ENCODE data around the gene TEX2.

DNA sequence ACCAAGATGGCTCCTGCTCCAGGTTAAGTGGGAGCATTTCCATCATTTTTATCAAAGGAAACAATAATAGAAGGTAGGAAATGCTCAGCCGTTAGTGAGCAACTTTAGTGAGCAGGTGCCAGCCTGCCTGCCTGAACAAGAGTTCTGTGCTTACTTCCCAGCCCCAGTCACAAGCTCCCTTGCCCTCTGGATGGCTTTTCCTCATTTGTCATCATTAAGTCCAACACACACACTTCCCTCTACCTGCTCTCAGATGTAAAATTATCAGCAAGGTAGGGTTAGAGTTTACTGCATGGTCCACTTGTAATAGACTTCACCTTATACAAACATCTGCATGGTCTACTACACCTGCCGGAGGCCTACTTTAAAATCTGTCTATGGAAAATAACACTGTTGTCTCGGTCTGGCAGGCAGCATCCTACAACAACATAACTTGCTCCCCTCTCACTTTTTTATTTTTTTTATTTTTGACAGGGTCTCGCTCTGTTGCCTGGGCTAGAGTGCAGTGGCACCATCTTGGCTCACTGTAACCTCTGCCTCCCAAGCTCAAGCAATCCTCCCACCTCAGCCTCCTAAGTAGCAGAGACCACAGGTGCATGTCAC, 12.7 kb downstream of the TEX2 start:
- TF ChIP-seq NFE2L2 (IDR thresholded peaks at IDR 0.05; ENCODE audit: low read length) (no peak), SETDB1 (CRISPR knock-in tag; IDR thresholded peaks at IDR 0.05; ENCODE audit: borderline replicate concordance) (no peak), ZNF138 (CRISPR knock-in tag; IDR thresholded peaks at IDR 0.05; ENCODE audit: low read depth) (no peak), ZHX2 (IDR thresholded peaks at IDR 0.05; ENCODE audit: low read depth) (no peak), ZHX2 (CRISPR knock-in tag; IDR thresholded peaks at IDR 0.05; ENCODE audit: borderline replicate concordance) (no peak), ZNF777 (CRISPR knock-in tag; IDR thresholded peaks at IDR 0.05) (no peak), YY1 (IDR thresholded peaks at IDR 0.05; ENCODE audit: insufficient read depth, insufficient replicate concordance, low read depth, low read length) (no peak), BHLHE40 (IDR thresholded peaks at IDR 0.05; ENCODE audit: low read length) (no peak), MAX (IDR thresholded peaks at IDR 0.05) (no peak)
- TF ChIP-seq, protein P1, sequence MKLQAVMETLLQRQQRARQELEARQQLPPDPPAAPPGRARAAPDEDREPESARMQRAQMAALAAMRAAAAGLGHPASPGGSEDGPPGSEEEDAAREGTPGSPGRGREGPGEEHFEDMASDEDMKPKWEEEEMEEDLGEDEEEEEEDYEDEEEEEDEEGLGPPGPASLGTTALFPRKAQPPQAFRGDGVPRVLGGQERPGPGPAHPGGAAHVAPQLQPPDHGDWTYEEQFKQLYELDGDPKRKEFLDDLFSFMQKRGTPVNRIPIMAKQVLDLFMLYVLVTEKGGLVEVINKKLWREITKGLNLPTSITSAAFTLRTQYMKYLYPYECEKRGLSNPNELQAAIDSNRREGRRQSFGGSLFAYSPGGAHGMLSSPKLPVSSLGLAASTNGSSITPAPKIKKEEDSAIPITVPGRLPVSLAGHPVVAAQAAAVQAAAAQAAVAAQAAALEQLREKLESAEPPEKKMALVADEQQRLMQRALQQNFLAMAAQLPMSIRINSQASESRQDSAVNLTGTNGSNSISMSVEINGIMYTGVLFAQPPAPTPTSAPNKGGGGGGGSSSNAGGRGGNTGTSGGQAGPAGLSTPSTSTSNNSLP (IDR thresholded peaks at IDR 0.05; ENCODE audit: low read depth, low read length): no peak

Data from HepG2 (cell line).